COLO668 (cell line): Measurements from ENCODE around the gene ZNF423.
"Not testable (repeated sequence)": the region's sequence is repeated elsewhere in the genome, so short reads cannot be mapped to it uniquely, and the experiment has no call there.

Experiments
- DNase-seq: peaks from one replicate; lab custom pipeline; 2025; ENCODE audit not compliant: unreplicated experiment; lab: John Stamatoyannopoulos, UW

The ZNF423 gene

GRCh38 chr16:49564496-49565229, 291.2 kb downstream of the ZNF423 start:
- DNase-seq = no peak

GRCh38 chr16:49563666-49564065, 292.2 kb downstream of the ZNF423 start:
- no peak for DNase-seq

GRCh38 chr16:49562894-49563293, 293.0 kb downstream of the ZNF423 start:
- not testable (repeated sequence) for DNase-seq

- DNase-seq = no peak
Measured at GRCh38 chr16:49562228-49562627, 293.7 kb downstream of the ZNF423 start.

- DNase-seq = no peak
Measured at GRCh38 chr16:49560004-49560830, 295.7 kb downstream of the ZNF423 start.

GRCh38 chr16:49559242-49559641, 296.7 kb downstream of the ZNF423 start:
- no peak for DNase-seq

- DNase-seq = no peak
Measured at GRCh38 chr16:49558451-49558850, 297.5 kb downstream of the ZNF423 start.

- DNase-seq = no peak
Measured at GRCh38 chr16:49556606-49557446, 299.1 kb downstream of the ZNF423 start.

- DNase-seq = no peak
Measured at GRCh38 chr16:49556249-49556605, 299.7 kb downstream of the ZNF423 start.

- DNase-seq = no peak
Measured at GRCh38 chr16:49554681-49555080, 301.2 kb downstream of the ZNF423 start.

GRCh38 chr16:49552313-49552928, 303.5 kb downstream of the ZNF423 start:
- DNase-seq = no peak

GRCh38 chr16:49550666-49551065, 305.2 kb downstream of the ZNF423 start:
- no peak for DNase-seq

GRCh38 chr16:49550140-49550539, 305.8 kb downstream of the ZNF423 start:
- no peak for DNase-seq

- no peak for DNase-seq
Measured at GRCh38 chr16:49548325-49548970, 307.5 kb downstream of the ZNF423 start.

GRCh38 chr16:49547448-49547847, 308.5 kb downstream of the ZNF423 start:
- no peak for DNase-seq

- no peak for DNase-seq
Measured at GRCh38 chr16:49546735-49547134, 309.2 kb downstream of the ZNF423 start.

- DNase-seq = no peak
Measured at GRCh38 chr16:49545741-49546448, 310.0 kb downstream of the ZNF423 start.

GRCh38 chr16:49545243-49545642, 310.7 kb downstream of the ZNF423 start:
- no peak for DNase-seq

- DNase-seq = no peak
Measured at GRCh38 chr16:49544828-49545227, 311.1 kb downstream of the ZNF423 start.

- no peak for DNase-seq
Measured at GRCh38 chr16:49543631-49543946, 312.3 kb downstream of the ZNF423 start.
